Fibroblast of lung (primary cell): ENCODE results near the gene LATS2. TPM values are rescaled to one million over a fixed set of nuclear protein-coding genes. Genes with fewer than 3 reads are reported as not detected.

ENCODE experiments used
- DNase-seq, 2 donors: peaks; one replicate each; pipeline versions ENCODE4 v3.0.0 to v3.0.0-alpha.2; 2010; ENCODE audit warnings: low read depth in 2 of 2
- H2AFZ ChIP-seq: 2 replicates; pipeline ENCODE4 v1.5.1; 2012; ENCODE audit warnings: low read length, control low read depth, inconsistent platforms
- H3K27ac ChIP-seq: 2 replicates; pipeline ENCODE4 v1.5.1; 2011; ENCODE audit warnings: low read length, control low read depth; ENCODE audit not compliant: insufficient read depth
- H3K27me3 ChIP-seq: 2 replicates; pipeline ENCODE4 v1.5.1; 2011; ENCODE audit warnings: mild to moderate bottlenecking, low read length; ENCODE audit not compliant: control insufficient read depth, insufficient read depth
- H3K36me3 ChIP-seq: 2 replicates; pipeline ENCODE4 v1.5.1; 2011; ENCODE audit warnings: low read length; ENCODE audit not compliant: control insufficient read depth, insufficient read depth
- H3K4me1 ChIP-seq: 2 replicates; pipeline ENCODE4 v1.5.1; 2011; ENCODE audit warnings: low read length; ENCODE audit not compliant: control insufficient read depth, insufficient read depth; ENCODE audit errors: extremely low read depth
- H3K4me2 ChIP-seq: 2 replicates; pipeline ENCODE4 v1.5.1; 2011; ENCODE audit warnings: low read length, control low read depth; ENCODE audit not compliant: insufficient read depth; ENCODE audit errors: extremely low read depth
- H3K4me3 ChIP-seq, 4 experiments: fragments of 200-600 bp in 1 of 4; sonication (generic) in 1 of 4; replicated peaks in 1 of 4; 2 replicates each; pipeline ENCODE4 v1.5.1; 2011 to 2016; ENCODE audit warnings: low read length in 4 of 4, low read depth in 3 of 4, mild to moderate bottlenecking in 3 of 4, control low read depth in 2 of 4, inconsistent platforms in 1 of 4, mixed read lengths in 1 of 4; ENCODE audit not compliant: insufficient read depth in 1 of 4; ENCODE audit errors: control extremely low read depth in 1 of 4
- H3K79me2 ChIP-seq: 2 replicates; pipeline ENCODE4 v1.5.1; 2012; ENCODE audit warnings: mild to moderate bottlenecking, low read length, inconsistent platforms; ENCODE audit not compliant: control insufficient read depth, insufficient read depth
- H3K9ac ChIP-seq: 2 replicates; pipeline ENCODE4 v1.5.1; 2011; ENCODE audit warnings: mild to moderate bottlenecking, low read length, control low read depth; ENCODE audit not compliant: insufficient read depth
- H3K9me3 ChIP-seq: 2 replicates; pipeline ENCODE4 v1.5.1; 2012; ENCODE audit warnings: low read depth, low read length; ENCODE audit not compliant: control insufficient read depth, insufficient read depth
- H4K20me1 ChIP-seq: 2 replicates; pipeline ENCODE4 v1.5.1; 2011; ENCODE audit warnings: low read length; ENCODE audit not compliant: control insufficient read depth, insufficient read depth; ENCODE audit errors: extremely low read depth
- EZH2 ChIP-seq: IDR thresholded peaks from 2 replicates; pipeline ENCODE4 v1.5.1; 2012; ENCODE audit warnings: low read length, control low read depth, mild to moderate bottlenecking; ENCODE audit errors: missing control alignments
- polyA plus RNA-seq, 2 donors: library from polyadenylated mRNA; depleted of rRNA in 1 of 2; stranded (reverse) in 1 of 2; unstranded in 1 of 2; fragments of >200 nt; gene quantifications; 2 replicates each; pipeline ENCODE4 v1.2.1, GENCODE V29; 2011 to 2012; ENCODE audit warnings: missing spikeins in 1 of 2
- total RNA-seq: library from RNA; depleted of rRNA; stranded (reverse); fragments of >200 nt; gene quantifications from 2 replicates; pipeline ENCODE4 v1.2.1, GENCODE V29; 2014
- TF ChIP-seq, protein P1 (sequence below), 2 donors: IDR thresholded peaks in 1 of 2; conservative IDR thresholded peaks in 1 of 2; 1 replicate in 1 of 2; 2 replicates in 1 of 2; pipeline ENCODE4 v1.5.1; 2011 to 2012; ENCODE audit warnings: low read length in 2 of 2, control low read depth in 1 of 2, inconsistent platforms in 1 of 2, low read depth in 1 of 2, mild to moderate bottlenecking in 1 of 2

The LATS2 gene
- total and polyA plus RNA-seq, 2 donors (not counting 1 experiment from before 2014, with no cell fraction given): 16.2 to 32.0 TPM

DNA sequence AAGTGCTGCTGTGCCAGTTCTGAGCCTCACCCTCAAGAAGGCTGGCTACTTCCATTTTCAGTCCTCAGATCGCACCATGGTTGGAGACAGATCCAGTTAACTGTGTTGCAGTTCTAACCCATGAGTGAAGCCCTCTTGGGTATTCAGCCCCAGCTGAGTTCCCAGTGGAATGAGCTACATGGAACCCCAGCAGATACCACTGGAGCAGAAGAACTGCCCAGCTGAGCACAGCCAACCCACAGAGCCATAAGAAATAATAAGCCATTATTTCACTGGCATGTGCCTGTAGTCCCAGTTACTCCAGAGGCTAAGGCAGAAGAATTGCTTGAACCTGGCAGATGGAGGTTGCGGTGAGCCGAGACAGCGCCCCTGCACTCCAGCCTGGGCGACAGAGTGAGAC lies 59.9 kb downstream of the LATS2 start:
- Histone ChIP-seq H3K4me1 (peaks cover 20% of the 10 kb centered on the region), H3K9ac (no peak overlapping the region), H3K27me3 (no peaks in the 10 kb centered on the region), H3K27ac (no peak overlapping the region), H3K36me3 (peaks cover 3% of the 10 kb centered on the region), H3K79me2 (peaks cover 59% of the 10 kb centered on the region), H3K4me2 (no peak overlapping the region), H3K4me3 (no peak overlapping the region), H3K9me3 (no peaks in the 10 kb centered on the region), H4K20me1 (no peaks in the 10 kb centered on the region), H2AFZ (no peak overlapping the region)
- TF ChIP-seq, protein P1, sequence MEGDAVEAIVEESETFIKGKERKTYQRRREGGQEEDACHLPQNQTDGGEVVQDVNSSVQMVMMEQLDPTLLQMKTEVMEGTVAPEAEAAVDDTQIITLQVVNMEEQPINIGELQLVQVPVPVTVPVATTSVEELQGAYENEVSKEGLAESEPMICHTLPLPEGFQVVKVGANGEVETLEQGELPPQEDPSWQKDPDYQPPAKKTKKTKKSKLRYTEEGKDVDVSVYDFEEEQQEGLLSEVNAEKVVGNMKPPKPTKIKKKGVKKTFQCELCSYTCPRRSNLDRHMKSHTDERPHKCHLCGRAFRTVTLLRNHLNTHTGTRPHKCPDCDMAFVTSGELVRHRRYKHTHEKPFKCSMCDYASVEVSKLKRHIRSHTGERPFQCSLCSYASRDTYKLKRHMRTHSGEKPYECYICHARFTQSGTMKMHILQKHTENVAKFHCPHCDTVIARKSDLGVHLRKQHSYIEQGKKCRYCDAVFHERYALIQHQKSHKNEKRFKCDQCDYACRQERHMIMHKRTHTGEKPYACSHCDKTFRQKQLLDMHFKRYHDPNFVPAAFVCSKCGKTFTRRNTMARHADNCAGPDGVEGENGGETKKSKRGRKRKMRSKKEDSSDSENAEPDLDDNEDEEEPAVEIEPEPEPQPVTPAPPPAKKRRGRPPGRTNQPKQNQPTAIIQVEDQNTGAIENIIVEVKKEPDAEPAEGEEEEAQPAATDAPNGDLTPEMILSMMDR (conservative IDR thresholded peaks at IDR 0.05 in 1 of 2, IDR thresholded peaks at IDR 0.05 in 1 of 2; ENCODE audit: low read depth in 1 of 2, low read length in 2 of 2): no peak
- TF ChIP-seq EZH2: no peak
- DNase-seq: no peak

- Histone ChIP-seq H3K9ac (no peak overlapping the region), H3K4me2 (no peak overlapping the region), H3K4me3 (no peak overlapping the region), H2AFZ (no peak overlapping the region), H3K27ac (no peak overlapping the region), H3K27me3 (no peaks in the 10 kb centered on the region), H3K4me1 (peaks cover 20% of the 10 kb centered on the region), H3K79me2 (peaks cover 61% of the 10 kb centered on the region), H4K20me1 (no peaks in the 10 kb centered on the region), H3K36me3 (peaks cover 3% of the 10 kb centered on the region), H3K9me3 (no peaks in the 10 kb centered on the region)
- TF ChIP-seq, protein P1 (conservative IDR thresholded peaks at IDR 0.05 in 1 of 2, IDR thresholded peaks at IDR 0.05 in 1 of 2; ENCODE audit: low read depth in 1 of 2, low read length in 2 of 2): no peak
- no peak for TF ChIP-seq EZH2
- no peak for DNase-seq
These were observed 60.7 kb downstream of the LATS2 start for GRCh38 chr13:21000647-21001046.

- no peak overlapping the region for H3K9ac ChIP-seq
- H2AFZ ChIP-seq: no peak overlapping the region
- H3K36me3 ChIP-seq: peaks cover 3% of the 10 kb centered on the region
- no peaks in the 10 kb centered on the region for H3K9me3 ChIP-seq
- H3K4me1 ChIP-seq: peaks cover 20% of the 10 kb centered on the region
- no peak for DNase-seq
- H4K20me1 ChIP-seq: no peaks in the 10 kb centered on the region
- peaks cover 63% of the 10 kb centered on the region for H3K79me2 ChIP-seq
- no peaks in the 10 kb centered on the region for H3K27me3 ChIP-seq
- H3K4me3 ChIP-seq: no peak overlapping the region
- TF ChIP-seq, protein P1 (conservative IDR thresholded peaks at IDR 0.05 in 1 of 2, IDR thresholded peaks at IDR 0.05 in 1 of 2; ENCODE audit: low read depth in 1 of 2, low read length in 2 of 2): no peak
- no peak for TF ChIP-seq EZH2
- H3K27ac ChIP-seq: peak overlapping the region; percentile 92
- H3K4me2 ChIP-seq: no peak overlapping the region
These were observed 62.6 kb downstream of the LATS2 start for GRCh38 chr13:20998649-20999415.
